ENCODE results near the gene LTA4H.
"Not testable (repeated sequence)": the region's sequence is repeated elsewhere in the genome, so short reads cannot be mapped to it uniquely, and the experiment has no call there.

Gene LTA4H

GRCh38 chr12:95974358-95974757 is 61.0 kb downstream of the LTA4H start:
- no peak for DNase-seq
- intact Hi-C loops (cut with DNase I), result no loop called here

- intact Hi-C loops (cut with DNase I), result no loop called here
- DNase-seq, result no peak
Measured at GRCh38 chr12:95972832-95973456, 62.4 kb downstream of the LTA4H start.

- intact Hi-C loops (cut with DNase I), result no loop called here
- peak in 1 of 42 donors; percentile 39 for DNase-seq
Measured at GRCh38 chr12:95970905-95971304, 64.5 kb downstream of the LTA4H start.

GRCh38 chr12:95969116-95969515 is 66.3 kb downstream of the LTA4H start:
- intact Hi-C loops (cut with DNase I); DNase-seq: not testable (repeated sequence)

GRCh38 chr12:95967301-95967700 is 68.1 kb downstream of the LTA4H start:
- DNase-seq, result no peak
- intact Hi-C loops (cut with DNase I), result no loop called here

GRCh38 chr12:95966287-95966870 is 69.0 kb downstream of the LTA4H start:
- intact Hi-C loops (cut with DNase I), result no loop called here
- no peak for DNase-seq

- intact Hi-C loops (cut with DNase I), result no loop called here
- no peak for DNase-seq
Measured at GRCh38 chr12:95963096-95963495, 72.3 kb downstream of the LTA4H start.

- DNase-seq, result no peak
- intact Hi-C loops (cut with DNase I), result no loop called here
Measured at GRCh38 chr12:95962222-95962621, 73.2 kb downstream of the LTA4H start.

GRCh38 chr12:95960241-95960640 is 75.1 kb downstream of the LTA4H start:
- no peak for DNase-seq
- intact Hi-C loops (cut with DNase I), result no loop called here

GRCh38 chr12:95959107-95959506 is 76.3 kb downstream of the LTA4H start:
- intact Hi-C loops (cut with DNase I), result no loop called here
- DNase-seq, result no peak

- DNase-seq, result peak in 31 of 42 donors; percentile 5 to 61 (median 34)
- intact Hi-C loops (cut with DNase I), result no loop called here
Measured at GRCh38 chr12:95956557-95957145, 78.7 kb downstream of the LTA4H start.

GRCh38 chr12:95955549-95956159 is 79.7 kb downstream of the LTA4H start:
- intact Hi-C loops (cut with DNase I), result no loop called here
- DNase-seq, result no peak

- intact Hi-C loops (cut with DNase I), result no loop called here
- no peak for DNase-seq
Measured at GRCh38 chr12:95953000-95953399, 82.4 kb downstream of the LTA4H start.

GRCh38 chr12:95951515-95951914 is 83.9 kb downstream of the LTA4H start:
- intact Hi-C loops (cut with DNase I), result no loop called here
- no peak for DNase-seq

Measured in head of caudate nucleus (tissue), 42 donors.